ENCODE data around the gene CACNA2D3. TPM values are rescaled to one million over a fixed set of nuclear protein-coding genes. Genes with fewer than 3 reads are reported as not detected.

CACNA2D3 gene
- total and polyA plus RNA-seq, 4 donors, result 0.06 to 0.37 (median 0.08) TPM; not detected in 1

DNA sequence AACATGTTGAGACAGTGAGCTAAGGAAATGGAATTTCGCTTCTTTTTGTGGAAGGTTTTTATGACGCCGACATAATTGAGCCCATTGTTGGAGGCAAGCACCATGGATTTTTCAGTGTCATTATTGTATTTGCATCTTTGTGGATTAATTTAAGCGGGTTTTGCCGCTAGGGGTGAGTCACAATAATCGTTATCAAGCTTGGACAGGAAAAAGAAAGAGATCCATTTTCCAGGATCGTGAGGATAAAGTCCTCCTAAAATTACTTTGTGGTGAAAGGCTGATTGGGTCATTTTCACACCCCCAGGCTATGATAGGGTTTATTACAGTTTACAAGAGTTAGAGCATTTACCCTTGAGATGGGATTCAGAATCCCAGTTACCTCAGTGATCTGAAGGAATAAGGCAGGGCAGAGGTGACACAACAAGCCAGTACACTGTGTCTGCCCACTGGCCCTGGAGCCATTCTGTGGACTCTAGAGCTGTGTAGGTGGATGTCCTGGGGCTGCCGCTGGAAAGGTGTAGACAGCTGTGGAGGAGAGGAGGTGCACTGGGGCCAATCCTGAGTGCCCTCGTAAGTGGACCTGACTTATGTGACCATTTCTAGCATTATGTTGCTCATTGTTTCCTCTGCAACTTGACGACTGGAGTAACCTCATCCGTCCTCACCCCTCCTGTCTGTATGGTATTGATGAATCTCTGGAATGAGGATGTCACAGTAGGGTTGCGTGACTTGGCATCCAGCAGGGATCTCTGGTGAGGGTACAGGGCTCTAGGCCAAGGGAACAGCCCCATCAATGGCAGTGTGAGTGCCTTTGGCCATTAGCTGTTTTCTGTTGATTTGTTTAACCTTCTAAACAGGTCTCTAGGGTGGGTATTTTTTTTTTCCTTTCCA is 435.4 kb downstream of the CACNA2D3 start (continued):
- TF ChIP-seq NR2F2 (IDR thresholded peaks at IDR 0.05), result no peak

DNA sequence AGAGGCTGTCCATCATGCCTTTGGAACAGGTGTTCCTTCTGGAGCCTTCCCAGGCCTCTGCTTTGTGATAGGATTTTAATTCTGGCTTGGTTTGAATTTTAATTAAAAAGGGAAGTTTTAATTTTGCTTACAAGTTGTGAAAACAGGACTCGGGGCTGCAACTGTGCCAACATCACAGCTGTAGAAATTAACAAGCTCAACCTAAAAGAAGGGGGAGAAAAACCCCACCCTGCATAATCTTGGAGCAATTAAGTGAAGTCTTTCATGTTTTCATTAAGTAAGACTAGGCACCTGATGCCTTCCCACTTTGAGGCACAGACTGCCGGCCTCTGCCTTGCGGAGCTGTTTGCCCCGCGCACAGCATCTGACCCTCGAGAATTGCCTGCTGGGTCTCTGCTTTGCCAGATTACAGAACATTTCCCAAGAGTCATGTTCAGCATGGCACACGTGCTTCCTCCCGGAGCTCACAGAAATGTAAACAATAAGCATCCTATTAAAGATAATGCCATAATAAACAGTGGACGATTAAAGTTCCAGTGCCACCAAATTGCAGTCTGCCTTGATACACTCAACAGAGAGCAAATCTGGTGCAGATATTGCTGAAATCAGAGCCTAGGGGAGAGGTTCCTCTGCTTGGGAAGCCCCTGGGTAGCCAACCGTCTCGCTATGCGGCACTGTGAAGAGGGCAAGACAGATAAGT is 441.3 kb downstream of the CACNA2D3 start:
- Histone ChIP-seq H3K9ac (ENCODE audit: low read depth in 1 of 2, low read length in 2 of 2) (no peak overlapping the region), H3K27ac (ENCODE audit: low read depth in 1 of 2, low read length in 2 of 2) (no peak overlapping the region), H3K4me1 (ENCODE audit: control insufficient read depth in 4 of 4, insufficient read depth in 4 of 4, low read length in 3 of 4) (no peaks in the 10 kb centered on the region), H3K36me3 (ENCODE audit: control insufficient read depth in 4 of 4, insufficient read depth in 3 of 4, low read depth in 1 of 4, low read length in 3 of 4) (no peaks in the 10 kb centered on the region), H3K4me3 (ENCODE audit: low read depth in 1 of 3, low read length in 3 of 3) (no peak overlapping the region), H3K9me3 (ENCODE audit: control insufficient read depth in 4 of 4, low read length in 3 of 4) (peaks cover 0 to 3% (median 0%) of the 10 kb centered on the region in 4 donors), H3K27me3 (ENCODE audit: control insufficient read depth in 4 of 4, insufficient read depth in 4 of 4, low read length in 3 of 4) (peaks cover 0 to 3% (median 0%) of the 10 kb centered on the region in 4 donors)
- WGBS, result 70% methylated on average over 12 of the region's 12 CpGs
- TF ChIP-seq, protein P1, sequence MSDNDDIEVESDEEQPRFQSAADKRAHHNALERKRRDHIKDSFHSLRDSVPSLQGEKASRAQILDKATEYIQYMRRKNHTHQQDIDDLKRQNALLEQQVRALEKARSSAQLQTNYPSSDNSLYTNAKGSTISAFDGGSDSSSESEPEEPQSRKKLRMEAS (IDR thresholded peaks at IDR 0.05), result no peak
- TF ChIP-seq TAF1 (conservative IDR thresholded peaks at IDR 0.05), result no peak
- TF ChIP-seq HNF4G (IDR thresholded peaks at IDR 0.05), result no peak
- TF ChIP-seq GABPA (IDR thresholded peaks at IDR 0.05 in 1 of 2, conservative IDR thresholded peaks at IDR 0.05 in 1 of 2), result no peak
- TF ChIP-seq FOXA1 (IDR thresholded peaks at IDR 0.05), result no peak
- DNase-seq (ENCODE audit: low spot score), result no peak

DNA sequence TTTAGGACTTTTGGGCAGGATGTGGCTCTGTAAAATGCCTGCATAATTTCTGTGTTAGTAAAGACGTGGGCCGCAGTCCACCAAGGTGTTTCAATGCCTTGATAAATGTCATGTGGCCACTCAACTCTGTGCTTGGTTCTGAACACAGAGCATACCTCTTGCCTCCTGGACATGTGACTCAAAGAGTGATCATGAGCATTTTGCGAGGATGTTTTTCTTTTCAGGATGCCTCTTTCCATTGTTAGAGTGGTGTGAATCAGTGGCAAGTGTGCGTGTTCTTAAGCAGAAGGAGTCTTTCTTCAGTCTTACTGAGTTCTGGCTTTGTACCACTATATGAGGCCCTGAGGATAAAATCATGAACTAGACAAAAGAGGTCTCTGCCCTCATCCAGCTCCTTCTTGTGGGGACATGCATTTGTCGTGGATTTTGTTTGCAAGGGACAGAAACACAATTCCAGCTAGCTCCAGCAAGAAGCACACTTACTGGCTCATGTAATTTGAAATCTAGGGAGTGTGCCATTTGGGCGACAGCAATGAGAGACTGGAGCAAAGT is 442.1 kb downstream of the CACNA2D3 start:
- TF ChIP-seq EGR1 (IDR thresholded peaks at IDR 0.05; ENCODE audit: low read depth in 2 of 2), result no peak
- no peak for TF ChIP-seq TAF1 (conservative IDR thresholded peaks at IDR 0.05)
- TF ChIP-seq, protein P2, sequence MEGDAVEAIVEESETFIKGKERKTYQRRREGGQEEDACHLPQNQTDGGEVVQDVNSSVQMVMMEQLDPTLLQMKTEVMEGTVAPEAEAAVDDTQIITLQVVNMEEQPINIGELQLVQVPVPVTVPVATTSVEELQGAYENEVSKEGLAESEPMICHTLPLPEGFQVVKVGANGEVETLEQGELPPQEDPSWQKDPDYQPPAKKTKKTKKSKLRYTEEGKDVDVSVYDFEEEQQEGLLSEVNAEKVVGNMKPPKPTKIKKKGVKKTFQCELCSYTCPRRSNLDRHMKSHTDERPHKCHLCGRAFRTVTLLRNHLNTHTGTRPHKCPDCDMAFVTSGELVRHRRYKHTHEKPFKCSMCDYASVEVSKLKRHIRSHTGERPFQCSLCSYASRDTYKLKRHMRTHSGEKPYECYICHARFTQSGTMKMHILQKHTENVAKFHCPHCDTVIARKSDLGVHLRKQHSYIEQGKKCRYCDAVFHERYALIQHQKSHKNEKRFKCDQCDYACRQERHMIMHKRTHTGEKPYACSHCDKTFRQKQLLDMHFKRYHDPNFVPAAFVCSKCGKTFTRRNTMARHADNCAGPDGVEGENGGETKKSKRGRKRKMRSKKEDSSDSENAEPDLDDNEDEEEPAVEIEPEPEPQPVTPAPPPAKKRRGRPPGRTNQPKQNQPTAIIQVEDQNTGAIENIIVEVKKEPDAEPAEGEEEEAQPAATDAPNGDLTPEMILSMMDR (IDR thresholded peaks at IDR 0.05; ENCODE audit: low read depth, low read length, missing input control), result no peak
- no peak for TF ChIP-seq FOXA1 (IDR thresholded peaks at IDR 0.05)
- TF ChIP-seq, protein P3, sequence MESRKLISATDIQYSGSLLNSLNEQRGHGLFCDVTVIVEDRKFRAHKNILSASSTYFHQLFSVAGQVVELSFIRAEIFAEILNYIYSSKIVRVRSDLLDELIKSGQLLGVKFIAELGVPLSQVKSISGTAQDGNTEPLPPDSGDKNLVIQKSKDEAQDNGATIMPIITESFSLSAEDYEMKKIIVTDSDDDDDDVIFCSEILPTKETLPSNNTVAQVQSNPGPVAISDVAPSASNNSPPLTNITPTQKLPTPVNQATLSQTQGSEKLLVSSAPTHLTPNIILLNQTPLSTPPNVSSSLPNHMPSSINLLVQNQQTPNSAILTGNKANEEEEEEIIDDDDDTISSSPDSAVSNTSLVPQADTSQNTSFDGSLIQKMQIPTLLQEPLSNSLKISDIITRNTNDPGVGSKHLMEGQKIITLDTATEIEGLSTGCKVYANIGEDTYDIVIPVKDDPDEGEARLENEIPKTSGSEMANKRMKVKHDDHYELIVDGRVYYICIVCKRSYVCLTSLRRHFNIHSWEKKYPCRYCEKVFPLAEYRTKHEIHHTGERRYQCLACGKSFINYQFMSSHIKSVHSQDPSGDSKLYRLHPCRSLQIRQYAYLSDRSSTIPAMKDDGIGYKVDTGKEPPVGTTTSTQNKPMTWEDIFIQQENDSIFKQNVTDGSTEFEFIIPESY (IDR thresholded peaks at IDR 0.05), result no peak
- no peak for TF ChIP-seq YY1 (IDR thresholded peaks at IDR 0.05)
- no peak for TF ChIP-seq SP1 (IDR thresholded peaks at IDR 0.05)
- TF ChIP-seq HNF4G (IDR thresholded peaks at IDR 0.05), result no peak
- TF ChIP-seq, protein P4, sequence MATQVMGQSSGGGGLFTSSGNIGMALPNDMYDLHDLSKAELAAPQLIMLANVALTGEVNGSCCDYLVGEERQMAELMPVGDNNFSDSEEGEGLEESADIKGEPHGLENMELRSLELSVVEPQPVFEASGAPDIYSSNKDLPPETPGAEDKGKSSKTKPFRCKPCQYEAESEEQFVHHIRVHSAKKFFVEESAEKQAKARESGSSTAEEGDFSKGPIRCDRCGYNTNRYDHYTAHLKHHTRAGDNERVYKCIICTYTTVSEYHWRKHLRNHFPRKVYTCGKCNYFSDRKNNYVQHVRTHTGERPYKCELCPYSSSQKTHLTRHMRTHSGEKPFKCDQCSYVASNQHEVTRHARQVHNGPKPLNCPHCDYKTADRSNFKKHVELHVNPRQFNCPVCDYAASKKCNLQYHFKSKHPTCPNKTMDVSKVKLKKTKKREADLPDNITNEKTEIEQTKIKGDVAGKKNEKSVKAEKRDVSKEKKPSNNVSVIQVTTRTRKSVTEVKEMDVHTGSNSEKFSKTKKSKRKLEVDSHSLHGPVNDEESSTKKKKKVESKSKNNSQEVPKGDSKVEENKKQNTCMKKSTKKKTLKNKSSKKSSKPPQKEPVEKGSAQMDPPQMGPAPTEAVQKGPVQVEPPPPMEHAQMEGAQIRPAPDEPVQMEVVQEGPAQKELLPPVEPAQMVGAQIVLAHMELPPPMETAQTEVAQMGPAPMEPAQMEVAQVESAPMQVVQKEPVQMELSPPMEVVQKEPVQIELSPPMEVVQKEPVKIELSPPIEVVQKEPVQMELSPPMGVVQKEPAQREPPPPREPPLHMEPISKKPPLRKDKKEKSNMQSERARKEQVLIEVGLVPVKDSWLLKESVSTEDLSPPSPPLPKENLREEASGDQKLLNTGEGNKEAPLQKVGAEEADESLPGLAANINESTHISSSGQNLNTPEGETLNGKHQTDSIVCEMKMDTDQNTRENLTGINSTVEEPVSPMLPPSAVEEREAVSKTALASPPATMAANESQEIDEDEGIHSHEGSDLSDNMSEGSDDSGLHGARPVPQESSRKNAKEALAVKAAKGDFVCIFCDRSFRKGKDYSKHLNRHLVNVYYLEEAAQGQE (IDR thresholded peaks at IDR 0.05), result no peak
- TF ChIP-seq RAD21 (IDR thresholded peaks at IDR 0.05), result no peak
- TF ChIP-seq HNF4A (conservative IDR thresholded peaks at IDR 0.05), result no peak
- no peak for TF ChIP-seq NR2F2 (IDR thresholded peaks at IDR 0.05)
- TF ChIP-seq, protein P1 (IDR thresholded peaks at IDR 0.05), result no peak
- TF ChIP-seq FOXA2 (IDR thresholded peaks at IDR 0.05), result no peak
- no peak for TF ChIP-seq RXRA (IDR thresholded peaks at IDR 0.05)
- TF ChIP-seq JUND (IDR thresholded peaks at IDR 0.05), result no peak
- no peak for TF ChIP-seq GABPA (IDR thresholded peaks at IDR 0.05 in 1 of 2, conservative IDR thresholded peaks at IDR 0.05 in 1 of 2)
- TF ChIP-seq, protein P5, sequence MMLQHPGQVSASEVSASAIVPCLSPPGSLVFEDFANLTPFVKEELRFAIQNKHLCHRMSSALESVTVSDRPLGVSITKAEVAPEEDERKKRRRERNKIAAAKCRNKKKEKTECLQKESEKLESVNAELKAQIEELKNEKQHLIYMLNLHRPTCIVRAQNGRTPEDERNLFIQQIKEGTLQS (IDR thresholded peaks at IDR 0.05), result no peak
- H3K9ac ChIP-seq (ENCODE audit: low read depth in 1 of 2, low read length in 2 of 2), result no peak overlapping the region
- H3K27ac ChIP-seq (ENCODE audit: low read depth in 1 of 2, low read length in 2 of 2), result no peak overlapping the region
- no peak for DNase-seq (ENCODE audit: low spot score)
- H3K9me3 ChIP-seq (ENCODE audit: control insufficient read depth in 4 of 4, low read length in 3 of 4), result peaks cover 0 to 3% (median 0%) of the 10 kb centered on the region in 4 donors
- WGBS, result 79% methylated on average over 6 of the region's 6 CpGs
- H3K36me3 ChIP-seq (ENCODE audit: control insufficient read depth in 4 of 4, insufficient read depth in 3 of 4, low read depth in 1 of 4, low read length in 3 of 4), result no peaks in the 10 kb centered on the region
- peaks cover 0 to 5% (median 0%) of the 10 kb centered on the region in 4 donors for H3K27me3 ChIP-seq (ENCODE audit: control insufficient read depth in 4 of 4, insufficient read depth in 4 of 4, low read length in 3 of 4)
- H3K4me3 ChIP-seq (ENCODE audit: low read depth in 1 of 3, low read length in 3 of 3), result no peak overlapping the region
- H3K4me1 ChIP-seq (ENCODE audit: control insufficient read depth in 4 of 4, insufficient read depth in 4 of 4, low read length in 3 of 4), result no peaks in the 10 kb centered on the region
